OCI-LY7 (cell line): ENCODE results near the gene SEMA5A.

Source experiments
- EZH2phosphoT487 ChIP-seq: fragments of 200-600 bp; sonication (generic); IDR thresholded peaks from 2 replicates; pipeline ENCODE4 v1.6.1; 2018; ENCODE audit warnings: low read depth, borderline replicate concordance, mild to moderate bottlenecking, mixed run types, antibody characterized with exemption, low read length, moderate library complexity, mixed read lengths
- TF ChIP-seq, protein P1 (sequence below): fragments of 200-600 bp; sonication (generic); conservative IDR thresholded peaks from 2 replicates; pipeline ENCODE4 v1.5.1; 2014; ENCODE audit warnings: mild to moderate bottlenecking, antibody characterized with exemption, low read length, moderate library complexity, mixed read lengths

DNA sequence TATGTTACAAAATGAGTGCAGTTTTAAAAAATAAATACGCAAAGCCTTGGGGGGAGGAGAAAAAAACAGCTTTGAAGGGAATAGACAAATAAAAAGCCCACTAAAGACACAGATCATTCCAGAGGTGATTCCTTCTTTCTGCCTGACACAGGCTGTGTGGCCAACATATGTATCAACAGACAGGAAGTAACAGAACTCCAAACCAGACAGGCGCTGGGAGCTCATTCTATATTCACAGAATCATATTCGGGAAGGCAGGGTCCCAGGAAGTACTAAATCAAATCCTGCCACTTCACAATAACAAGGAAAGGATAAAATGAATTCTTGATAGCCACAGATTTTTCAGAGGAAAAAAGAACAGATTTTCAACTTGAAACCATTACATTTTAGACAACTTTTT lies 62.1 kb downstream of the SEMA5A start:
- TF ChIP-seq, protein P1, sequence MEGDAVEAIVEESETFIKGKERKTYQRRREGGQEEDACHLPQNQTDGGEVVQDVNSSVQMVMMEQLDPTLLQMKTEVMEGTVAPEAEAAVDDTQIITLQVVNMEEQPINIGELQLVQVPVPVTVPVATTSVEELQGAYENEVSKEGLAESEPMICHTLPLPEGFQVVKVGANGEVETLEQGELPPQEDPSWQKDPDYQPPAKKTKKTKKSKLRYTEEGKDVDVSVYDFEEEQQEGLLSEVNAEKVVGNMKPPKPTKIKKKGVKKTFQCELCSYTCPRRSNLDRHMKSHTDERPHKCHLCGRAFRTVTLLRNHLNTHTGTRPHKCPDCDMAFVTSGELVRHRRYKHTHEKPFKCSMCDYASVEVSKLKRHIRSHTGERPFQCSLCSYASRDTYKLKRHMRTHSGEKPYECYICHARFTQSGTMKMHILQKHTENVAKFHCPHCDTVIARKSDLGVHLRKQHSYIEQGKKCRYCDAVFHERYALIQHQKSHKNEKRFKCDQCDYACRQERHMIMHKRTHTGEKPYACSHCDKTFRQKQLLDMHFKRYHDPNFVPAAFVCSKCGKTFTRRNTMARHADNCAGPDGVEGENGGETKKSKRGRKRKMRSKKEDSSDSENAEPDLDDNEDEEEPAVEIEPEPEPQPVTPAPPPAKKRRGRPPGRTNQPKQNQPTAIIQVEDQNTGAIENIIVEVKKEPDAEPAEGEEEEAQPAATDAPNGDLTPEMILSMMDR = no peak
- TF ChIP-seq EZH2phosphoT487 = no peak
